HG03066 (cell line): ENCODE data around the gene SEMA6A.

Source experiments
- ATAC-seq: cut with Tn5 transposase; IDR thresholded peaks from one replicate; pipeline ENCODE4 v1.9.1; 2021; ENCODE audit warnings: low read depth; ENCODE audit not compliant: unreplicated experiment

Gene SEMA6A

DNA sequence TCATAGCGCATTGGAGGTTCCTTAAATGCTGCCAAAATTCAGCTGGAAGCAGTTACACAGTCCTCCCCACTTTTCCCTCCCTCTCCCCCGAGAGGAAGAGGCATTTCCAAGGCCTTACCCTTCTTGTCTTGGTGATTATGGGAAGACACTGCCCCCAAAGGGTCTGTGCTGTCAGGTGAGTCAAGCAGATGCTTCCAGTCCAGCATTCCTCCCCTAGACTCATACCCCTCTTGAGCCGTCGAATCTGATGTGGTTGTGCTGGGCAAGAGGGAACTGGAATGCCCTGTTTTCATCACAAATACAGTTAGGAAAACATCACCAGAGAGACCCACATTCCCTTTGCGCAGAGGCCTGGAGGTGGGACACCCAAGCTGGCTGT is 107.2 kb downstream of the SEMA6A start:
- ATAC-seq: no peak

DNA sequence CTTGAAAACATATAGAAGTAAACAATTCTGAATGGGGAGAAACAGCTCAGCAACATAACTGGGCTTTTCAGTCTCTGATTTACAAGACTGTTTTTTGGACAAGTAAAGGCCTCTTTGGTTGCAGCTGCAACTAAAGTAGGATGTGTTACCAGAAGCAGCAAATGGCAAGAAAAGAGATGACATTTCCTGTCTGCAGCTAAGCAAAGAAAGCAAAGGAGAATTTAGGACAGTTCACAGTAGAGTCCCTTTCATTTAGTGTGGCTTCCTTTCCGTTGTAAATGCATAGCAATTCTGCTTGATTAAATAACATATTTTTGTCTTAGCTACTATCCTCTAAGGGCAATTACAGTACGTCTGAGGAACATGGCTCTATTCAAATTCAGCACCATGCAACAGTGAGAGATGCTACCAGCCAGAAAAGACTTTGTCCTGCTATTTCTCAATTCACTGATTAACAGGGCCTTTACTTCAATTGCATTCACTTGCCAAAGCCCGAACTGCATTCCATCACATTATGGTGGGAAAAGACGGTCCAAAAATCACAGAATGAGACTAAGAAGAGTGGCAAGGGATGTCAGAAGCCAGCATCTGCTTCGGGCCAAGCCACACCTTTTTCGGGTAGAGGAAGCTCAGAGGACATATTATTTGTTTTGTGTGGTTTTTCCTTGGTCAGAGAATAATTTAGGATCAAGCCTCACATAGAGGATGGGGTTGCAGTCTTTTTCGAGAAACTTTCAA is 107.7 kb downstream of the SEMA6A start:
- no peak for ATAC-seq

DNA sequence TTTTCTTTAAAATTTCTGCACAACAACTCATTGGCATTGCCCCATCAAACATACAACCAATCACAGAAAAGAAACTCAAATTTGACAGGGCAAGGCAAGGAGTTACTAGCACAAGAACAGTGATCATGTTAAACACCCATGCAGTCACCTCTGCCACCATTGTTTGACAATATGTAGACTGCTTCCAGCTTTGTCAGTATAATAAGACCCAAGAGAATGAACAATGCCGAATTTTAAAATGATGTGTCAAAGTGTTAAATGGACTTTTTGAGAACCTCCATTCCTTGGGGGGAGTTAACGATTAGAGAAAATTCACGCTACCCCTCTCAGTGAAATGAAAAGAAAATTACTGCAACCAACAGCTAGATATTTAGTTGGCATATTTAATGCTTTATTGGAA is 109.2 kb downstream of the SEMA6A start:
- no peak for ATAC-seq

DNA sequence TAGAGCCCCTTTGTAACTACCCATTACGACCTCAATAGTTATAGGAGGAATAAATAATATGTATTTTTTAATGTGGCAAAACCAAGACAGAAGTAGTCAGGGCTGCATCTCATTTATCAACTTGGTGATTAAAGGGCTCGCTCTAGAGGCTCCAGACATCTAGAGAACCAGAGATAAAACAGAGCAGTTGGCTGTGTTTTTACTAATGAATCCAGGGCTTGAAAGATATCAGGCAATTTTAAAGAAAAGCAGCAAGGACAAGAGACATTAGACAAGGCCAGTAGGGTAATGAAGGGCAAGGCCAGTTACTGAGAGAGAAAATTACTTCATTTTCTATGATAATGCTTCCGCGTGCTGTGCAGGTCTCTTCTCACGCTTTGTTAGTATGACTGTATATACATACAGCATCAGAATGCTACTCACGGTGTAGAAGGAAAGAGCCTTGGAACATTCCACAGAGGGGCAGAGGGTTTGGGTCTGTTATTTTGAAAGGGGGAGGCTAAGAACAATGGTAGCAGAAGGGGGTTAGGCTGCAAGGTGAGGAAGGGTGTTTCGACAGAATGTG is 110.4 kb downstream of the SEMA6A start:
- no peak for ATAC-seq

DNA sequence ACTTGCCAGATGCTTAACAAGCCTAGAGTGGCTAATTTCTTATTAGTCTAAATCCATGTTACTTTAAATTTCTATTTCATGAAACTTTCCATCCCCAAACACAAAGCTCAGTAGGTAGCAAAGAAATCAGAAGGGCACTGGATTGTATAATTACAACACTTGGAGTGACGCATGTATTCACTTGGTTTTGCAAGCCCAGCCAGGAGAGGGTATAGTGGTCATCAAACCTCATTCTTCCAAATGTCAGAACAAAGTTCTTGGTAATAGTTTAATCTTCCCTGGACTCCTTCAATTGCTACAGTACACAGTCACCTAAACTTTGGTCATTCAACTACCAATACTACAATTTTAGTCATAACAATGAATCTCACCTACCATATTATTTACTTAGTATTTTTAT is 112.1 kb downstream of the SEMA6A start:
- ATAC-seq: no peak

- no peak for ATAC-seq
Observed at GRCh38 chr5:116459301-116459700, 115.3 kb downstream of the SEMA6A start.

DNA sequence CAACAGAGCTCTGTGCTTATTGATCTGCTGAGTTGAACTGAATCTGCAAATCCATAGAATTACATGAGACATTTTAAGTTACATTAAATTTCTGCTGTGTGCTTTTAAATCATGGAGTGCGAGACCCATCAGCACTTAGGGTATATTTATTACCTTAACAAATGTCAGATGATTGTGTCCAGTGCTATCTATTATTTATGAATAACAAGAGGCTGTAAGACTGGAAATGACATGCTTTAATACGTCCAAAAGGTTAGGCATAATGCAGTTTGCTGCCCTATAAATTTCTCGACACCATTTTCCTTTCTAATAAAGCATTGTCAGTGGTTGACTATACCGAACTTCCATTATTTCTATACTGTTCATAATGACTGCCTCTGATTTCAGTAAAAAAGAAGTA is 117.6 kb downstream of the SEMA6A start:
- ATAC-seq: no peak

- ATAC-seq: no peak
Observed at GRCh38 chr5:116456036-116456435, 118.6 kb downstream of the SEMA6A start.

DNA sequence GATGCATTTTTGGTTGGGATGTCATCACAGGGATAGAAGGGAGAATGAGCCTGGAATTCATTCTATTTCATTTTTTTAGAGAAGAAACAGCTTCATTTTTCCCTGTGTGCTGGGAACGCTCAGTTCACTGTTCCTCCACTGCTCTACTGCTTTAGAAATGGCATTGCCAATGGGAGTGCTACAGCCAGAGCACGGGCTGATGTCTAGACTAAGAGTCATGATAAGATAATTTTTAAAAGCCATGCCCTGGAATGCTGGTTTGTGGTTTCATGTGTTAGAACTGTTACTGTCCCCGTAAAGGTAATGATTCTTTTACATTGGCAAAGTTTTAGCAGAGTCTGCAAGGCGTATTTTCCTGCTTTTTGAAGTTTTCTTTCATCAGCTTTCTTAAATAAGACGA is 119.6 kb downstream of the SEMA6A start:
- ATAC-seq: no peak

GRCh38 chr5:116454417-116454927 is 120.2 kb downstream of the SEMA6A start:
- ATAC-seq: peak; percentile 98

- peak; percentile 4 for ATAC-seq
Observed at GRCh38 chr5:116453988-116454411, 120.6 kb downstream of the SEMA6A start.

DNA sequence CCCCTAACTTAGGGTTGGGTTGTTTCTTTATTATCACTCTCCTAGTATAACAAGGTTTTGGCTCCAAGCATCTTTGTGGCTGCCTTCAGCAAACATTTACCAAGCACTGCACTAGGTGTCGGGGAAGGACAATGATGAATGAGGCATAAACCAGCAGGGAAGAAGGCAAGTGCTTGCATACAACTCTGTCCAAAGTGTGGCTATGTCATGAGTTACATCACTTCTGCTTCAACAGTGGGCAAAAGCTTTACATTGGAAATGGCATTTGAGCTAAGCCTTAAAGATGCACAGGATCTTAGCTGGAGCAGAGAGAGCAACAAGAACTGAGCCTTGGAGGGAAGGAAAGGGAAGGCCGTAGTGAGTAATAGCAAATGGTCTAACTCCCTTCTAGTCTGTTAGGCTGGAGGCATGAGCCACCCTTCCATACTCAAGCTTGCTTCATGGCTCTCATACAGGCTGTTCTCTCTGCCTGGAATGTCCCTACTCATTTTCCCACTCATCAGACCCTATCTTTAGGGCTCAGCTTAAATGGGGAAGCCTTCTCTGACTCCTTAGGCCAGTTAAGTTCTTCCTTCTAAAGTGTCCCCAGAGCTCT is 121.8 kb downstream of the SEMA6A start:
- ATAC-seq: no peak

GRCh38 chr5:116451905-116452450 is 122.6 kb downstream of the SEMA6A start:
- no peak for ATAC-seq

- ATAC-seq: no peak
Observed at GRCh38 chr5:116451066-116451465, 123.6 kb downstream of the SEMA6A start.

- ATAC-seq: no peak
Observed at GRCh38 chr5:116449458-116449857, 125.2 kb downstream of the SEMA6A start.

DNA sequence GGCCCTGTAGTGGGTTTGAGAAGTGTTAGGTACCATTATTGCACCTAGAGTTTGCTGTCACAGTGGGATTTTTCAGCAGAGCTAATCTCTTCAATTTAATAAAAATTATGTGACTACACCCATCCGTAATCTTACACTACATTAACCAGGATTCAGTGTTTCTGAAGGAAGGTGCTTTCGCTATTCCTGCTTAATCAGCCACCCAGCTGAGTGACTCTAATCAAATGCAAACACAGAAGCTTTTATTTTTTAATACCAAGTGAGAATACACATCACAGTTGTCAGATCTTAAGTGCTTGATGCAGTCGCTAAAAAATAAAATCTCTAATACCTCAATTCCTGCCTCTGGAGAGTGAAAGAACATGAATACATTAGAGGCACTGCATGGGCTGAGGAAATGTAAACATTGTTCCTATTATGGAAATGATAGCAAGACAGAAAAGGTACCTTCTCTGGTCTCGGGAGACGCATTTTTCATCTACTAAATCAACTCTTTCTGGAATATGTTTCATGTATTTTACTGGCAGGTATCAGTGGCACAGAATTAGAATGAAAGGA is 125.7 kb downstream of the SEMA6A start:
- ATAC-seq: no peak

GRCh38 chr5:116448450-116448849 is 126.2 kb downstream of the SEMA6A start:
- no peak for ATAC-seq

DNA sequence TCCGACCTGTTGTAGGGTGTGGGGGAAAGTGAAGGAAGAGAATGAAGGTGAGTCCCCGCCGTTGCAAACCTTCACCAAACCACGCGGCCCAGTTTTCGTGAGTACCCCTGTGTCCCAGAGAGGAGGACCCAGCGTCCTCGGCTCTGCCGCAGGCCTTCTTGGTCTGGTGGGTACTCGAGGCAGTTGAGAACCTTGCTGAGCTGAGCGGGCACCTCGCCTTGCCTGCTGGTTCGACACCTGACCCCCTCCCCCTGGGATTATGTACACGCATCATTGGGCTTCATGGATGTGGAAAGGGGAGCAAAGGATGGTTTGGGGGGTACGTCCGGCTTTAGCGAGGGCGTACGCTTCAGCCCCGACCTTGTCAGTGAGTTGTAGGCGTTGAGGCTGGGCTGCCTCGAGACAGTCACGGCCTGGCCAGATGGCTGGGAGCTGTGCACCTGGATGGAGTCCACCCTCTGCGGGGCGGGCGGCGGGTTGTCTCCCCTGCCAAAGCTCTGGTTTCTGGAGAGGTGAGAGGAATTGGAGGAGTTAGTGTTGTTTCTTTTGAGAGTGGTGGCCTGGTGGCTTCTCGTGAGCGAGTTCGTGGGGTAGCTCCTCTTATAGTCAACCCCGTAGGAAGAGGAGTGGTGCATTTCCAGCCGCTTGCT is 128.1 kb downstream of the SEMA6A start:
- no peak for ATAC-seq

DNA sequence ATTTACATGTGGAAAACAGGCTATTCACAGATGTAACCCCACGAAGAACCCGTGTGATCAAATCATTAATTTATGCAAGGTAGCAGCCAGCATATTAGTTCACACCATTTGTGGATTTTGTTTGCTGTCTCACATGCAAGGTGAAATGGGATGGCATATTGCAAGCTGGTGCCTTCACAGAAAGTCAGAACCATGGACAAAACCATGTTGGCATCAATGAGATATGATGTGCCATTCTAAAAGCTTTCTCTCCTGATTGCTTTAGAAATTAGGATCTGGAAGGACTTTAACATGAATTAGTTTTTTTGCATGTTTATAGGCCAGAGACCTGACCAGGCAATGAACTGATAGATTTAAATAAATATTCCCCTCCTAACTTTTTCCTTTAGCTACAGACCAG is 129.3 kb downstream of the SEMA6A start:
- ATAC-seq: no peak

GRCh38 chr5:116444373-116445295 is 130.0 kb downstream of the SEMA6A start:
- no peak for ATAC-seq
